GM21717 (cell line): Measurements from ENCODE around the gene ADAM12.

ENCODE experiments used
- ATAC-seq: cut with Tn5 transposase; IDR thresholded peaks from one replicate; pipeline ENCODE4 v1.9.1; 2021; ENCODE audit warnings: mild to moderate bottlenecking, moderate library complexity; ENCODE audit not compliant: unreplicated experiment

The ADAM12 gene

DNA sequence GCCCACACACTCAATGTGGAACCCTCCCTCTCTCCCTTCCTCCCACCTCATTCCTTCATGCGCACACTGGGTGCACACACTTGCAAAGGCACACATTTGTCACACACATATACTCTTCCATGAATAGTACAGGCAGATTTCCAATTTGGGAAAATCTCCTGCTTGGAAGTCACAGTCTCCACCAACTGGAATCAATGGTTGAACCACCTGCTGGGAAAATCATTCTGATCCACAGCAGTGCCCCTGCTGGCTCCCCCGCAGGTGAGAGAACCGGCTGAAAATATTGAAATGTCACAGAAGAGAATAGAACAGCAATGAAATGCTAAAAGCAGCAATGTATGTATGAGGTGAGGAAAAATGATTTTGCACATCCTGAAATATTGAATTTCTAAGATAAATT lies 232.7 kb downstream of the ADAM12 start:
- no peak for ATAC-seq

DNA sequence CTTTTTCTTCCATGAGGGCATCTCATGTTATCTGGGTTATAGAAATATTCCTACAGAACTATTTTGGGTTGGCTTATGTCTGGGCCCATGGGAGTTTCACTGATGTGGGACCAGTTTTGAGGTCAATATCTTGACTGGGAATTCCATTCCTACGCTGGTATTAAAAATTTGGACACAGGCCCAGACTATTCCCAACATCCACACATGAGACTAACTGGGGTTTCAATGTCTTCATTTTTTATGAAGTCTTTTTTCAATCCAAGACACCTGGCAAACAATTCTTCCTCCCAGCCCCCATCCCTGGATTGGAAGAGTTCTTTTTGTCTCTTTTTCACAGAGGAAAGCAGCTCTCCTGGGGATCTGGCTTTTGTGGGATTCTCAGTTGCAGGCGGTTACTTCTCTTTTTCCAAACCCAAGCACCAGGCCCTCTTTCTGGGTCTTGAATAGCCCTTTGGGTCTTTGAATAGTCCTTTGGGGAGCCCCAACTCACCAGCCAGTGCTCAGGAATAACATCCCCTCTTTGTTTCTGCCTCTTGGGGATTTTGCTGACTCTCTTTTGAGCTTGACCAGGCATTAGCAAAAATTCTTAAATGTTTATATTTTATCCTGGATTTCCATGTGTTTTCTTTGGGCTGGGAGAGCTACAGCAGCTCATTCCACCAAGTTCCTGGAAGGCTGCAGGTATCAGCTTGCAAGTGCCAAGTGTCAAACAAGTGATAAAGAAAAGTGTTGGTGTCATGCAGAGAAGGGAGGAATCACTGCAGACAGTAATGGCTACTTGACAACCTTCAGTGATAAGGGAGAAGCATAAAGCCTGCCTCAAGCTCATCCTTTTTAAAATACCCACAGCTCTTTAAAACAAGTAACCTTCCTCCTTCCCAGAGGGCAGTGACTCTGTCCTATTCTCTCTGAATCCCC lies 234.3 kb downstream of the ADAM12 start:
- no peak for ATAC-seq

DNA sequence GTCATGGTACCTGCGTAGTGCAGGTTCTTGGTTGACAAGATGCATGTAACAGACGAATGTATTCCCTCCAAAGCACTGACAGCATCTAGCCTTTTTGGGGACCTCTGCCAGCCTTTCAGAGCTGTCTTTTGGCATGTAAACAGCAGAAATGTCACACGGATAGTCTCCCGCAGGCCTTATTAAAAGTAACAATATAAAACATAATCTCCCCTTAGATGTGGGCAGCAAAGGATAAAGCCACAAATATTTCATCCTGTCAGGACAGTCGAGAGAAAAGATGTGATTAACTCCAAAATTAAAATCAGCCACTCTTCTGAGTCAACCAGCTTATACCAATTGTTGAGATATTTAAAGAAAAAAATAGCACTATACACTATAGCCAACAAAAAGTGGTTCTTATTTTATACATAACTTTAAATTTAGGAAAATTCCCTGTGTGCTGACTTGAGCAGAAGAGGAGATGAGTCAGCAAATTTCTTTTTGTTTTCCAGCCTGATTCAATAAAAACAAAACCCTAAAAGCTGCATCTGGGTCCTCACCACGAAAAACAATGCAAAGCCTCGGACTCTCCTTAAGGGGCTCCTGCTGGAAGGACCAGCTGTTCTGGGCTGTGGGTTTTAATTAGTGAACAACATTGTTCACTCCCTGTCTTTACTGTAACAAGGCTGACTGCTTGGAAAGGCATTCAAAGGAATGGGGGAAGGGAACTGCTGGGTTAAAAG lies 240.2 kb downstream of the ADAM12 start:
- ATAC-seq, result no peak

DNA sequence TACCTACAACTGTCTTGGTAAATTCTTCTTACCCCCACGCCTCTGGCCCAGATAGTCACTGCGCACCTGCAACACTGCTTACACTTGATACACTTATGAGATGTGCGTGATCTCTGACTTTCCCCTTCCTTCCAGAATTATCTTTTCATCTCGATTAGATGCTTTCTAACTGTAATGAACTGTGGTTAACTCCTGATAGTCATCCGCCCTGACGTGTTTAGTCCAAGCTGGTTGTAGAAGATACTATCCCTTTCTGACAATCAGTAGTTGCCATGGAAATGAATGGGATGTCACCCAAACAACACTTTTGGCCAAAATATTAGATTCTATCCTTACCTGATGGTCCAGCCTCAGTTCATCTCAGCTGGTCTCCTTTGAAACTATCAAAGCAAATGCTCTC lies 241.5 kb downstream of the ADAM12 start:
- no peak for ATAC-seq

DNA sequence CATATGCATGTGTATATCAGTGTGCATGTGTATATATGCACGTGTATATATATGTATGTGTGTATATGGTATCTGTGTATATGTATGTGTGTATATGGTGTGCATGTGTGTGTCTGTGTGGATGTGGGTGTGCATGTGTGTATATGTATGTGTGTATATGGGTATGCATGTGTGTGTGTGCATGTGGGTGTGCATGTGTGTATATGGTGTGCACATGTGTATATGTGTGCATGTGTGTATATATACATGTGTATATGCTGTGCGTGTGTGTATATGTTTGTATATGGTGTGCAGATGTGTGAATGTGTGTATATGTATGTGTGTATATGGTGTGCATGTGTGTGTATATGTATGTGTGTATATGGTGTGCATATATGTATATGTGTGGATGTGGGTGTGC lies 245.2 kb downstream of the ADAM12 start:
- ATAC-seq, result no peak

DNA sequence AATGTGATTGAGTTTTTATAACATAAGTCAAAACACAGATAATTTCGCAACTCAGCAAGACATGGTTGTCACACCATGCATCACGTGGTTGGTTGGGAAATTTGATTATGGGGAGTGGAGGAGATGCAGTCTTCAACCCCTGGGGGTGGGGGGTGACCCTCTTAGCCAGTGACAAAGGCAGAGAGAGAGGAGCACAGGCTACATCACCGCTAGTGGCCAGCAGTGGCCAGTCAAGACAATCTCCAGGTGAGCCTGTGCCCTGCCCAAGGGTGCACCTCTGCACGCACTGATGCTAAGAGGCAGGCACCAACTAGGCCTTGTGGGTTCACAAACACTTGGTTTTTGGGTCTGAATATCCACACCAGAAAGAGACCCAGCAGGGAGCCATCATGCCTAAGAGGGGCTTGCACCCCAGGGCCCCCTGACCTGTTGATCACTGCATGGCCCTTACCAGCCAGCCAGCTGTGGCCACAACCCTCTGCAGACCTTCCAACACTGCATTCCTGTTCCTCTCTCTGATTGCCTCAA lies 247.5 kb downstream of the ADAM12 start:
- no peak for ATAC-seq

DNA sequence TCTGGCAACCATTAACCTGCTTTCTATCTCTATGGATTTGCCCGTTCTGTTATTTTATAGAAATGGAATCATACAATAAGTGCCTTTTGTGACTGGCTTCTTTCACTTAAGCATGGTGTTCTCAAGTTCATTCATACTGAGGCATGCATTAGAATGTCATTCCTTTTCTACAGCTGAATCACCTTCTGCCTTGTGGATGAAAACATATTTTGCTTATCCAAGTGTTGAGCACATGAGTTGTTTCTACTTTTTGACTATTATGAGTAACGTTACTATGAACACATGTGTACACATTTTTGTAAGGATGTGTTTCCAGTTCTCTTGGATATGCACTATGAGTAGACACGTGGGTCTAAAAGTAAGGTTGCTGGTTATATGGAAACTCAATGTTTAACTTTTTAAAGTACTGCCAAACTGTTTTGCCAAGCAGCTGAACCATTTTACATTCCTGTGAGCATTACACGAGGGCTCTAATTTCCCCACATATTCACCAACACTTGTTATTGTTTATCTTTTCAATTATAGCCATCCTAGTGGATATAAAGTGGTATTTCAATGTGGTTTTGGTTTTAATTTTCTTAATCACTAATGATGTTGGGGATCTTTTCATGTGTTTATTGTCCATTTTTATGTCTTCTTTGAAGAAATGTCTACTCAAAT lies 250.6 kb downstream of the ADAM12 start:
- ATAC-seq, result no peak

DNA sequence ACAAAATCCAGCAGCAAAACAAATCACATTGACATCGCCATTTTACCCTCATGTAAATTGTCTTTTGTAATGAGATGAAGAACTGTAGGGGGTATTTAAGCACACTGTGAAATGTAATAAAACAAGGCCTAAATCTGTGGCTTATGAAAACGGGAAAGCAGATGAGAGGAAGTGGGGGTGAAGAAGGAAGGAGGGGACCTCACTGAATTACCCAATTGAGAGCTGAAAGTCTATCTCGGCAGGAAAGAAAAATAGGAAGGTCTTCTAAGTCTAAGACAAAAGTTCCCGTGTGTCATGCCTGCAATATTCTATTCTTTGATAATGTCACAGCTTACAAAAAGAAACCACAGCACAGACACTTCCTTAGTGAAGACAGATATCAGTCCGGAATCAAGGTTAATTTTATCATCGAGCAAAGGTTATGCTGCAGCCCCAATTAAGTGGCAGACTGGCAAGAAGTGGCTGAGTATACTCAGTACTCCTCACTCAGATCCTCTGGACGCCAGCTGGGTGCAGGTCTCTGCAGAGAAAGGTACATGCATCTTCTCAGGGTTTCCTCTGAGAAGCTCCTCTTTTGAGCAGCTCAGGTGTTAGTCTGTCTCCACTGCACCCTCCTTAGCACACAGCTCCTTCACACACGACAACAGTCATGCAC lies 252.2 kb downstream of the ADAM12 start:
- no peak for ATAC-seq

DNA sequence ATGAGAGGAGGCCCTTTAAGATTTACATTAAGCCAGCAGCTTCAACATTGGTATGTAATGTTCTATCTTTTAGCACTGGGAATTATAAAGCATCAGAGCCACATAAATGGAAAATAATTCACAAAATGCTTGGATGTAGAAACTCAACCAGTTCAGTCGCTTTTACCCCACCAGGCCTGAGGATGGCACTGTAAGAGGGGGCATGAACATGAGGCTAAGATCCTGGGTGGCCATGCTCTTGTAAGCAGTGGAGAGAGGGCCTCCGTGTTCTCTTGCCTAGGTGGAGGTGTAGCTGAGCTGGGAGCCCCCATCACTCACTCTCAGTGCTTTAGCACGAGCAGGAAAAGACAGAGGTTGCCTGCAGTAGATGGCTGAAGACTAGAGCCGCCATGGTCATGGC lies 253.1 kb downstream of the ADAM12 start:
- no peak for ATAC-seq

DNA sequence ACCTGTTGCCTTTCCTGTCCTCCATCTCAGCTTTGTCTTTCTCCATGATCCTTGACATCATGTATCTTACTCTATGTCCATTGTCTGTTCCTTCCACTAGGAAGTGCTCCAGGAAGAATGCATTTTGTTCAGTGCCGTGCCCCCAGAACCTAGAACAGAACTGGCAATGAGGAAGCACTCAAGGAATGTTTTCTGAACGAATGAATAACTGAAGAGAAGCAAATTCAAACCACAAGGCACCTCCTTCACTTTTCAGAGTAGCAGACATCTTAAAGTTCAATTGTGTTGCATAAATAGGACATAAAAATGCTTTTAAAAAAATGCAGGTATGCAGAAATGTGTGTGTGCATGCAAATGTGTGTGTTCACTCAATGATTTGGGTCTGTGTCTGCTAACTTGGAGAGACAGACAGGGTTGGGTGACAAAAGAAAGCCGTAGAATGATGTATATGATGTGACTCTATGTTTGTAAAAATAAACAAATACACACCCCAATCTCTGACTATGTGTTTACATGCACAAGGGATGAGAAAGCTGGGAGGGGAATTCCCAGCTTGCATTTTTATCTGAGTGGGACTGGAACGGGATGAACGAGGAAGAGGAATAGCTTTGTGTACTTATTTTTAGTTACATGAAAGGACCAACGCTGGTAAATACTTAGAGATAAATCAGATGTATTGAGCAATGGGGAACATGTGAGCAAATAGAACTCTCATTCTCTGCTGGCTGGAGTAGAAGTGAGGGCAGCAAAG lies 254.2 kb downstream of the ADAM12 start:
- ATAC-seq, result no peak

DNA sequence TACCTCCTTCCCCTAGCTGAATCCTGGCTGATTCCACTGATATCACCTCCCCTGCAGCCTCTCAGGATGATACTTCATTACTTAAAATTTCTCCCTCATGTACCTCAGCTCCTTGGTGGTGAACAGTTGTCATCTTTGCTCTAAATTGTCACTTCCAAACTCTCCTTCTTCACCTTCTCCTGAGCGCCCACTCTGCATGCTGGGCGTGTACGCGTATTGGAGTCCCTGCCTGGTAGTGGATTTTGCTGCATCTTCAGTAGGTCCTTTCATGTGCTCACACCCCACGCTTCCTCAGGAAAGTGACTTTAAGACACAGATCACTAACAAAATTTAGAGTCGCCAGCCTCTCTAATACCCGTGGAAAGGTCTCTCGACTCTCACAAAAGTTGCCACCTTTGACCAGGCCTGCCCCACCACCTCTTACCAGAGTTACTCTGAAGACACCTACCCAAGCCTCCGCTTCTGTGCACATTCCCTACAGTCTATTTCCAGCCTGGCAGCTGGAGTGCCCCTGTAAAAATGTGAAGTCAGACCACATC lies 255.1 kb downstream of the ADAM12 start:
- ATAC-seq, result no peak

DNA sequence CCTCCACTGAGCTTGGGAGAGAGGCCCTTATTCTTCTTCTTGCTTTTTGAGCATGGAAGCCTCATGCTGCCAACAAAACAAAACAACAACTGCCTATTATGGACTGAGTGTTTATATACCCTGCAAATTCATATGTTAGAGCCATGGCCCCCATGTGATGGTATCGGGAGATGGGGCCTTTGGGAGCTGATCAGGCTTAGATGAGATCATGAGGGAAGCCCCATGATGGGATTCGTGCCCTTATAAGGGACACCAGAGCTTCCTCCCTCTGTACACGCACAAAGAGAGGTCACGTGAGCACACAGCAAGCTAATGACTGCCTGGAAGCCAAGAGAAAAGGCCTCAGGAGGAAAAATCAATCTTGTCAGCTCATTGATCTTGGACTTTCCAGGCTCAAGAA lies 256.9 kb downstream of the ADAM12 start:
- no peak for ATAC-seq

DNA sequence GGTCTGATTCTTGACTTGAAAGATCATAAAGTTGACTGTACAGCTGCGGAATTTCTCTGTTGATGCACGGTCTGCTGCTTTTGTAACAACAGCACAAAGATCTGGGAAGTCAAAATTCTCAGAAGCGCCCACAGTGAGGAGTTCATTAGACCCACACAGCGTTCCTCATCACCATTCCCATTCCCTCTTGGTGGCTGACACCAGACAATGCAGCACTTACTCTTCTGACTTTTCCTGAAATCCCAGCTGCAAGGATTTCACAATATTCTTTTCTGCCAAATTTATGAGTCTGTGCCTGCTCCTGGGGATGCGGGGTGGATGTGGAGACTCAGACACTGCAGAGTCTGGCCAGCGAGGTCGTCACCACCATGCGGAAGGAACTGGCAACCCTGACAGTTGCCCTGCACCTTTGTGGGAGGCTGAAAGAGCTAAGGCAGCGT lies 258.0 kb downstream of the ADAM12 start:
- ATAC-seq, result no peak

DNA sequence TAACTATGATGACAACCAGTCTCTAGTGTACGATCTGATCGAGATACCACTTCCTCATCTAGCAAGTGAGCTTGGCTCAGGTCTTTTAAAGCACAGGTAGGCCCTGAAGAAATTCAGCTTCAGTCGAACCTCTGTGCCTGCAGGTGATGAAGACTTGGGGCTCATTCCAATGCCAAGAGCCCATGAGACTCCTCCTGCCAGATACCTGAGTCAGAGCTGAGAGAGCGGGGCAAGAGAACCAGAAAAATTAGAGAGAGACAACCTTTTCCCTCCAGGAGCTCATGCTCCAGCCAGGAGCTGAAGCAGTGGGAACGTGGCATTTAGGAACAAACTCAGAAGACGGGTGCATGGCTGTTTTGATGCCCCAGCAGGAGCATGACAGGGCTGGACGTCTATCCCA lies 259.3 kb downstream of the ADAM12 start:
- ATAC-seq, result no peak

DNA sequence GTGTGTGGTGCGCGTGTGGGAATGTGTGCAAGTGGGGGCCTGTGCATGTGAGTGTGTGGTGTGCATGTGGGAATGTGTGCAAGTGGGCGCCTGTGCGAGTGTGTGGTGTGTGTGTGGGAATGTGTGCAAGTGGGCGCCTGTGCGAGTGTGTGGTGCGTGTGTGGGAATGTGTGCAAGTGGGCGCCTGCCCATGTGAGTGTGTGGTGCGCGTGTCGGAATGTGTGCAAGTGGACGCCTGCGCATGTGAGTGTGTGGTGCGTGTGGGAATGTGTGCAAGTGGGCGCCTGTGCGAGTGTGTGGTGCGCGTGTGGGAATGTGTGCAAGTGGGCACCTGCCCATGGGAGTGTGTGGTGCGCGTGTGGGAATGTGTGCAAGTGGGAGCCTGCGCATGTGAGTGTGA lies 259.7 kb downstream of the ADAM12 start:
- no peak for ATAC-seq

DNA sequence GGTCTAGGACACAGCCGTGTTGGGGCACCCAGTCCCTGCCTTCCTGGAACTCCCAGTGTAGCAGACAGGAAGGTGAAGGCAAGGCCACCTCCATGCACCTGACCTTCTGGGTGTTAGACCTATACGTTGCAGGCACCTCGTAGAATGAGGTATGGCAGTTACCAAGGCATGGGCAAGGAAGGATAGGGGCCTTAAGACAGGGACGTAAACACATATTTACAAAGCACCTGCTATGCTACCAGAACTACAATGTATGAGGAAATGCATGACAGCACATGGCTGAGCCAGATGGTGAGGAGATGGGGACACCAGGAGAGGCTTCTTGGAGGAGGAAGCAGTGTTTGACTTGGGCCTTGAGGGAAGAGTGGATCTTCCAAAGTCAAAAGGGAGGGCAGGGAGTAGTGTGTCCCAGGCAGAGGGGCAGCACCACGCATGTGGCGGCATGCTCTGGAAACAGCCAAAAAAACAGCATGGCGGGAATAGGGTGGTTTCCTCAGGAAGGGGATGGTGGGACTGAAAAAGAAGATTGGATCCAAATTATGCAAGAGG lies 260.7 kb downstream of the ADAM12 start:
- no peak for ATAC-seq

DNA sequence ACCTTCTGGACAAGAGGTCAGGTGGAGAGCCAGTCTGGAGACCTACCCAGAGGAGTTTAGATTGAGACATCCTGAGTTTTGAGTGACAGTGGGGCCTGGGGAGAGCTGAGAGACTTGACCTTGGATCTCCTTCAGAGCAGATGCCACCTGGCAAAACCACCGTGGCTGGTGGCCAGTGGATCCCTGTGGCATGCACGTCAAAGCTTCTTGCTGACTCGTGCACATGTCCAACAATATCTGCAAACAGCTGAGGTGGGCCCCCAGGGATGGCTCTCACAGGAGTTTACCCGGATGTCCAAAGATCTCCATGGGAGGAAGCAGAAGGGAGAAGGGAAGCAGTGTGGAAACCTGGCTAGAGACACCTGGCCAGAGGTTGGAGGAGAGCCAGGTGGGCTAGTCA lies 261.4 kb downstream of the ADAM12 start:
- ATAC-seq, result no peak

DNA sequence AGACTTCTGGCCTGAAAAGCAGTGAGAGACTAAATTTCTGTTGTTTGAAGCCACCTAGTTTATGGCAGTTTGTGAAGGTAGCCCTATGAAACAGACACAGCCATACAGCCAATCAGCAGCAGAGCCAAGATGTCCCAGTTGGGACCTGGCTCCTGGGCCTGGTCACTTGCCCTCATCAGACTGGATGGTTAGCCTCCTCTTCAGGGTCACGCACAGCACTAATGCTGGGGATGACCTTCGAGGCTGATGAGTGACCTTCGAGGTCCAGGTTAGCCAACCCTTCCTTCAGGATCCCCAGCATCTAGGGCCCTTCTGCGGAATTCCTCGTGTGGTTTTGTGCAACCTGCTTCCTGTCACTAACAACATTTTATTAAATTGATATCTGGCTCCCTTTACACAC lies 262.3 kb downstream of the ADAM12 start:
- ATAC-seq, result no peak

DNA sequence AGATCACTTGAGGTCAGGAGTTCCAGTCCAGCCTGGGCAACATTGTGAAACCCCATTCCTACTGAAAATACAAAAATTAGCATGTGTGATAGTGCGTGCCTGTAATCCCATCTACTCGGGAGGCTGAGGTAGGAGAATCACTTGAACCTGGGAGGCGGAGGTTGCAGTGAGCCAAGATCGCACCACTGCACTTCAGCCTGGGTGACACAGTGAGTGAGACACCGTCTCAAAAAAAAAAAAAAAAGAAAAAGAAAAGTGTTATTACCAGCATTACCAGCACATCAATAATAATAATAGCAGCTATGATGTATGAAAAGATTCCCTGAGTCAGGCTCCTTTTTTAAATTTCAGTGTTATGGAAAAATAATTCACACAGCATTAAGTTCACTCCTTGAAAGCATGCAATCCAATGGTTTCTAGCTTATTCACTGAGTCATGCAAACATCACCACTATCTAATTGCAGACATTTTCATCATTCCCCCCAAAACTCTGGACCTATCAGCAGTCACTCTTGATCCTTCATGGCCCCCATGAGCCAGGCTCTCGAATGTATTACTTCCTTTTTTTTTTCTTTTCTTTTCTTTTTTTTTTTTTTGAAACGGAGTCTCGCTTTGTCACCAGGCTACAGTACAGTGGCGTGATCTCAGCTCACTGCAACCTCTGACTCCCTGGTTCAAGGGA lies 263.5 kb downstream of the ADAM12 start:
- no peak for ATAC-seq
